Upper lobe of left lung (tissue), 6 donors: Measurements from ENCODE around the gene DMC1. TPM values are rescaled to one million over a fixed set of nuclear protein-coding genes. Genes with fewer than 3 reads are reported as not detected.

Experiments used
- ATAC-seq, 2 donors: fragments of 200-7000 bp; cut with Tn5 transposase; one replicate each; pipeline ENCODE4 v1.9.1; 2022; ENCODE audit warnings: mild to moderate bottlenecking in 2 of 2, moderate library complexity in 2 of 2; ENCODE audit not compliant: low FRiP score in 2 of 2
- DNase-seq, 2 donors: peaks; one replicate each; pipeline ENCODE4 v3.0.0-alpha.2; 2019 to 2020
- H3K27ac ChIP-seq, 4 donors: fragments of 200-600 bp; sonication (generic); one replicate each; pipeline ENCODE4 v1.5.1; 2016 to 2019
- H3K27me3 ChIP-seq, 4 donors: fragments of 200-600 bp; sonication (generic); one replicate each; pipeline ENCODE4 v1.5.1; 2017 to 2019
- H3K36me3 ChIP-seq, 4 donors: fragments of 200-600 bp; sonication (generic); one replicate each; pipeline ENCODE4 v1.5.1; 2016 to 2019
- H3K4me1 ChIP-seq, 4 donors: fragments of 200-600 bp; sonication (generic); one replicate each; pipeline ENCODE4 v1.5.1; 2018 to 2019
- H3K4me3 ChIP-seq, 4 donors: fragments of 200-600 bp; sonication (generic); one replicate each; pipeline ENCODE4 v1.5.1; 2017 to 2019; ENCODE audit warnings: mild to moderate bottlenecking in 2 of 4, moderate library complexity in 1 of 4
- H3K9me3 ChIP-seq, 4 donors: fragments of 200-600 bp; sonication (generic); one replicate each; pipeline ENCODE4 v1.5.1; 2018 to 2019
- CTCF ChIP-seq, 6 experiments: fragments of 450-650 bp in 4 of 6; fragments of 200-600 bp in 2 of 6; sonication (generic) in 2 of 6; IDR thresholded peaks; one replicate each; pipeline ENCODE4 v1.5.1; 2016 to 2019; ENCODE audit warnings: antibody characterized with exemption in 6 of 6
- EP300 ChIP-seq, 4 donors: sonication (generic); formaldehyde crosslinking; IDR thresholded peaks; one replicate each; pipeline ENCODE4 v1.5.1; 2017; ENCODE audit warnings: antibody characterized with exemption in 4 of 4, control low read depth in 2 of 4
- POLR2A ChIP-seq, 4 donors: fragments of 450-650 bp; IDR thresholded peaks; one replicate each; pipeline ENCODE4 v1.5.1; 2016 to 2017; ENCODE audit warnings: antibody characterized with exemption in 4 of 4, mild to moderate bottlenecking in 2 of 4
- POLR2AphosphoS5 ChIP-seq, 2 donors: sonication (generic); formaldehyde crosslinking; IDR thresholded peaks; one replicate each; pipeline ENCODE4 v1.5.1; 2017; ENCODE audit warnings: antibody characterized with exemption in 2 of 2
- WGBS, 2 donors: methylation state at CpG; one replicate each; pipeline ENCODE4 v1.1.5; 2017 to 2018; 5-methylcytosine and 5-hydroxymethylcytosine counted together
- total RNA-seq, 6 donors: library from RNA; depleted of rRNA in 4 of 6; stranded (reverse); fragments of >200 nt in 4 of 6; gene quantifications; one replicate each; pipeline versions ENCODE4 v1.1.0 to v1.2.1, GENCODE V29; 2016 to 2021
- donor health status: DM: no; HTN: no; CAD: no; lungs with moderate emphysema.
- donor health status: DM: no; HTN: yes; CAD: no; lungs with severe emphysema.

The DMC1 gene
- total RNA-seq, 6 donors from 2014 or later = 0.33 to 12.3 (median 1.2) TPM

GRCh38 chr22:38481871-38482332, 88.1 kb downstream of the DMC1 start:
- H3K4me1 ChIP-seq = peaks cover 0 to 8% (median 0%) of the 10 kb centered on the region in 4 donors
- ATAC-seq (no peak), DNase-seq (no peak)
- H3K36me3 ChIP-seq = peaks cover 43 to 79% (median 54%) of the 10 kb centered on the region in 4 donors
- no peaks in the 10 kb centered on the region for H3K9me3 ChIP-seq
- WGBS, 2 donors = 86% methylated on average over 8 of the region's 8 CpGs
- H3K4me3 ChIP-seq = no peak overlapping the region
- H3K27me3 ChIP-seq = no peaks in the 10 kb centered on the region
- peak overlapping the region in 1 of 4 donors; percentile 49 for H3K27ac ChIP-seq
- TF ChIP-seq EP300 (IDR thresholded peaks at IDR 0.05) (no peak), POLR2A (IDR thresholded peaks at IDR 0.05) (no peak)

- ATAC-seq (peak in 1 of 2 donors; percentile 36), DNase-seq (no peak)
- Histone ChIP-seq H3K27ac (peak overlapping the region in 1 of 4 donors; percentile 49), H3K4me1 (peaks cover 0 to 8% (median 0%) of the 10 kb centered on the region in 4 donors), H3K4me3 (no peak overlapping the region), H3K36me3 (peaks cover 37 to 74% (median 48%) of the 10 kb centered on the region in 4 donors), H3K27me3 (no peaks in the 10 kb centered on the region), H3K9me3 (no peaks in the 10 kb centered on the region)
- WGBS, 2 donors = 92 to 97% methylated on average over 3 of the region's 3 CpGs
- TF ChIP-seq POLR2A (IDR thresholded peaks at IDR 0.05) (no peak), EP300 (IDR thresholded peaks at IDR 0.05) (peak in 1 of 4 donors; percentile 10), CTCF (IDR thresholded peaks at IDR 0.05) (no peak), POLR2AphosphoS5 (IDR thresholded peaks at IDR 0.05) (no peak)
Measured at GRCh38 chr22:38481162-38481870, 88.7 kb downstream of the DMC1 start.

GRCh38 chr22:38479096-38479837, 90.7 kb downstream of the DMC1 start:
- TF ChIP-seq EP300 (IDR thresholded peaks at IDR 0.05) (no peak), POLR2A (IDR thresholded peaks at IDR 0.05) (no peak), CTCF (IDR thresholded peaks at IDR 0.05) (no peak), POLR2AphosphoS5 (IDR thresholded peaks at IDR 0.05) (no peak)
- H3K4me3 ChIP-seq = no peak overlapping the region
- H3K9me3 ChIP-seq = no peaks in the 10 kb centered on the region
- peaks cover 18 to 53% (median 29%) of the 10 kb centered on the region in 4 donors for H3K36me3 ChIP-seq
- DNase-seq (no peak), ATAC-seq (no peak)
- H3K4me1 ChIP-seq = peaks cover 0 to 6% (median 0%) of the 10 kb centered on the region in 4 donors
- 77% methylated on average over 7 of the region's 7 CpGs for WGBS, 2 donors
- H3K27me3 ChIP-seq = no peaks in the 10 kb centered on the region
- peak overlapping the region in 1 of 4 donors; percentile 10 for H3K27ac ChIP-seq

GRCh38 chr22:38477585-38477984, 92.4 kb downstream of the DMC1 start:
- H3K4me3 ChIP-seq = no peak overlapping the region
- DNase-seq (no peak), ATAC-seq (no peak)
- H3K36me3 ChIP-seq = peaks cover 2 to 36% (median 13%) of the 10 kb centered on the region in 4 donors
- no peak for TF ChIP-seq CTCF (IDR thresholded peaks at IDR 0.05)
- no peak for TF ChIP-seq POLR2AphosphoS5 (IDR thresholded peaks at IDR 0.05)
- TF ChIP-seq POLR2A (IDR thresholded peaks at IDR 0.05) = no peak
- no peak for TF ChIP-seq EP300 (IDR thresholded peaks at IDR 0.05)
- H3K4me1 ChIP-seq = peaks cover 0 to 6% (median 0%) of the 10 kb centered on the region in 4 donors
- H3K27ac ChIP-seq = no peak overlapping the region
- H3K27me3 ChIP-seq = no peaks in the 10 kb centered on the region
- H3K9me3 ChIP-seq = no peaks in the 10 kb centered on the region
- 79 to 83% methylated on average over 1 of the region's 1 CpG for WGBS, 2 donors

- no peaks in the 10 kb centered on the region for H3K27me3 ChIP-seq
- H3K4me1 ChIP-seq = peaks cover 0 to under 1% (median 0%) of the 10 kb centered on the region in 4 donors
- H3K9me3 ChIP-seq = no peaks in the 10 kb centered on the region
- ATAC-seq (no peak), DNase-seq (peak in 1 of 2 donors; percentile 2)
- H3K4me3 ChIP-seq = no peak overlapping the region
- WGBS, 2 donors = 76 to 77% methylated on average over 10 of the region's 10 CpGs
- TF ChIP-seq POLR2A (IDR thresholded peaks at IDR 0.05) (no peak), CTCF (IDR thresholded peaks at IDR 0.05) (no peak), EP300 (IDR thresholded peaks at IDR 0.05) (no peak), POLR2AphosphoS5 (IDR thresholded peaks at IDR 0.05) (no peak)
- H3K36me3 ChIP-seq = peaks cover 0 to 3% (median 0%) of the 10 kb centered on the region in 4 donors
- H3K27ac ChIP-seq = no peak overlapping the region
Measured at GRCh38 chr22:38474003-38474607, 95.9 kb downstream of the DMC1 start.
